Bronchial epithelial cell (primary cell): Measurements from ENCODE around the gene TP53AIP1. TPM values are rescaled to one million over a fixed set of nuclear protein-coding genes. Genes with fewer than 3 reads are reported as not detected.

Experiments used
- DNase-seq: peaks from one replicate; pipeline ENCODE4 v3.0.0-alpha.2; 2010; ENCODE audit warnings: low read depth
- FAIRE-seq: peaks from 2 replicates; lab custom pipeline; 2011; peaks lifted over from hg19 to GRCh38; lab: Jason Lieb, UNC
- H3K27me3 ChIP-seq: 2 replicates; pipeline ENCODE4 v1.5.1; 2011; ENCODE audit warnings: low read length; ENCODE audit not compliant: control insufficient read depth, insufficient read depth
- H3K36me3 ChIP-seq: 2 replicates; pipeline ENCODE4 v1.5.1; 2011; ENCODE audit warnings: low read length; ENCODE audit not compliant: control insufficient read depth, insufficient read depth
- H3K4me3 ChIP-seq: 2 replicates; pipeline ENCODE4 v1.5.1; 2011; ENCODE audit warnings: mild to moderate bottlenecking, low read depth, low read length, control low read depth
- total RNA-seq: library from RNA; depleted of rRNA; stranded (reverse); fragments of >200 nt; gene quantifications from 2 replicates; pipeline ENCODE4 v1.2.1, GENCODE V29; 2014
- TF ChIP-seq, protein P1 (sequence below): IDR thresholded peaks from 2 replicates; pipeline ENCODE4 v1.5.1; 2011; ENCODE audit warnings: mild to moderate bottlenecking, moderate library complexity, low read length, control low read depth, inconsistent platforms; ENCODE audit not compliant: insufficient read depth, severe bottlenecking

Gene TP53AIP1
- total RNA-seq, 1 donor from 2014 or later: 1.3 TPM

DNA sequence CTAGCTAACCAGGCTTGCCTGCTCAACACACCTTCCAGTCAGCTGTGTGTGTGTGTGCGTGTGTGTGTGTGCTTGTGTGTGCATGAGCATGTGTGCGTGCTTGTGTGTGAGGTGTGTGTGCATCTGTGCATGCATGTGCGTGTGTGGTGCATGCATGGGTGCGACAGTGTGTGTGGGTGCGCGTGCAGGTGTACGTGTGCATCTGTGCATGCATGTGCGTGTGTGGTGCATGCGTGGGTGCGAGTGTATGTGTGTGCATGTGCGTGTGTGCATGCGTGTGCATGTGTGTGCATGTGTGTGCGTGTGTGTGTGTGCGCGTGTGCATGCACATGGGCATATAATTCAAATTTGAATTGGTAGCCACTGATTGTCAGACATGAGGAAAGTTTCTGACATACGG is 10.5 kb upstream of the TP53AIP1 start:
- DNase-seq: no peak
- Histone ChIP-seq H3K27me3 (no peaks in the 10 kb centered on the region), H3K36me3 (no peaks in the 10 kb centered on the region), H3K4me3 (no peak overlapping the region)
- no peak for FAIRE-seq
- TF ChIP-seq, protein P1, sequence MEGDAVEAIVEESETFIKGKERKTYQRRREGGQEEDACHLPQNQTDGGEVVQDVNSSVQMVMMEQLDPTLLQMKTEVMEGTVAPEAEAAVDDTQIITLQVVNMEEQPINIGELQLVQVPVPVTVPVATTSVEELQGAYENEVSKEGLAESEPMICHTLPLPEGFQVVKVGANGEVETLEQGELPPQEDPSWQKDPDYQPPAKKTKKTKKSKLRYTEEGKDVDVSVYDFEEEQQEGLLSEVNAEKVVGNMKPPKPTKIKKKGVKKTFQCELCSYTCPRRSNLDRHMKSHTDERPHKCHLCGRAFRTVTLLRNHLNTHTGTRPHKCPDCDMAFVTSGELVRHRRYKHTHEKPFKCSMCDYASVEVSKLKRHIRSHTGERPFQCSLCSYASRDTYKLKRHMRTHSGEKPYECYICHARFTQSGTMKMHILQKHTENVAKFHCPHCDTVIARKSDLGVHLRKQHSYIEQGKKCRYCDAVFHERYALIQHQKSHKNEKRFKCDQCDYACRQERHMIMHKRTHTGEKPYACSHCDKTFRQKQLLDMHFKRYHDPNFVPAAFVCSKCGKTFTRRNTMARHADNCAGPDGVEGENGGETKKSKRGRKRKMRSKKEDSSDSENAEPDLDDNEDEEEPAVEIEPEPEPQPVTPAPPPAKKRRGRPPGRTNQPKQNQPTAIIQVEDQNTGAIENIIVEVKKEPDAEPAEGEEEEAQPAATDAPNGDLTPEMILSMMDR: no peak

DNA sequence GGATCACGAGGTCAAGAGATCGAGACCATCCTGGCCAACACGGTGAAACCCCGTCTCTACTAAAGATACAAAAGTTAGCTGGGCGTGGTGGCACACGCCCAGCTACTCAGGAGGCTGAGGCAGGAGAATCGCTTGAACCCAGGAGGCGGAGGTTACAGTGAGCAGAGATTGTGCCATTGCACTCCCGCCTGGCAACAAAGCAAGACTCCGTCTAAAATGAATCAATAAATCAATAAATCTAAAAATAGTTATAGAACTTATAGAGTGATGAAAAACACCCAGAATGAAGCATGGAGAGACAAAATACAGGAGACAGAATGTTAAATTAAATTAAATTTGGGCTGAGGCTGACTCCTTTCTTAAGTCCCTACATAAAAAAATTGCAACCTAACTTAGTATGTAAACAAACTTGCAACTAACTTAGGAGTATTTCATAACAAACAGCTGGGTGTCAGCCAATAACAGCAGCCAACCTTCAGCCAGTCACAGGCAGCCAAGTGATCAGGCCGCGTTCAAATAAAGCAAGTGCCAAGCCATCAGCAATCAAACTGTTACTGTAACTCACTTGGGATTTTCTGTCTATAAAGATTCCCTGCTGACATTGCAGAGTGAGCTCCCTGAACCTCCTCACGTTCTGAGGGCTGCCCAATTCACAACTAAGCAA is 7.3 kb upstream of the TP53AIP1 start:
- TF ChIP-seq, protein P1: no peak
- no peaks in the 10 kb centered on the region for H3K36me3 ChIP-seq
- DNase-seq: peak; percentile 42
- H3K27me3 ChIP-seq: no peaks in the 10 kb centered on the region
- no peak for FAIRE-seq
- H3K4me3 ChIP-seq: no peak overlapping the region

- FAIRE-seq: peak; percentile 82
- no peak for DNase-seq
- Histone ChIP-seq H3K27me3 (no peaks in the 10 kb centered on the region), H3K4me3 (no peak overlapping the region), H3K36me3 (no peaks in the 10 kb centered on the region)
- TF ChIP-seq, protein P1: peak; percentile 29
Observed at GRCh38 chr11:128948583-128948982, 5.9 kb upstream of the TP53AIP1 start.

GRCh38 chr11:128947773-128948172 is 5.1 kb upstream of the TP53AIP1 start:
- TF ChIP-seq, protein P1: no peak
- DNase-seq: no peak
- Histone ChIP-seq H3K27me3 (no peaks in the 10 kb centered on the region), H3K36me3 (no peaks in the 10 kb centered on the region), H3K4me3 (no peak overlapping the region)
- no peak for FAIRE-seq

DNA sequence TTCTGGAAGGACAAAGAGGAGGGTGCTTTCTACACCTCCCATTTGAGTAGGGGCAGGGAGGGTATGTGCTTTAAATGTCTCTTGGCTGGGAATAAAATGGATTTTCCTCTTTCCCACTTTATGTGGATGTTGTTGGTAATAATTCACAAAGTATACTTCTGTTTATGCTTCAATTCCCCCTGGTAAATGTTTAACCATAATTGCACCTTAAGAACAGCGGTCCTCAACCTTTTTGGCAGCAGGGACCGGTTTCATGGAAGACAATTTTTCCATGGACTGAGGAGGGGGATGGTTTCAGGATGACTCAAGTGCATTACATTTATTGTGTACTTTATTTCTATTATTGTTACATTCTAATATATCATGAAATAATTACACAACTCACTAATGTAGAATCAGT is 4.0 kb upstream of the TP53AIP1 start:
- DNase-seq: no peak
- Histone ChIP-seq H3K4me3 (no peak overlapping the region), H3K27me3 (no peaks in the 10 kb centered on the region), H3K36me3 (no peaks in the 10 kb centered on the region)
- FAIRE-seq: no peak
- TF ChIP-seq, protein P1: no peak

- no peak for DNase-seq
- H3K36me3 ChIP-seq: no peaks in the 10 kb centered on the region
- no peak overlapping the region for H3K4me3 ChIP-seq
- TF ChIP-seq, protein P1: no peak
- H3K27me3 ChIP-seq: no peaks in the 10 kb centered on the region
- no peak for FAIRE-seq
Observed at GRCh38 chr11:128943428-128943976, 831 bp upstream of the TP53AIP1 start.
